HepG2 (cell line): Measurements from ENCODE around the gene HPCAL1. TPM values are rescaled to one million over a fixed set of nuclear protein-coding genes. Genes with fewer than 3 reads are reported as not detected.

ENCODE experiments used
- ATM ChIP-seq: fragments of 450-650 bp; IDR thresholded peaks from 2 replicates; pipeline ENCODE4 v1.7.1; 2017; ENCODE audit warnings: mild to moderate bottlenecking, borderline replicate concordance
- GFI1 ChIP-seq: sonication (generic); formaldehyde crosslinking; IDR thresholded peaks from 2 replicates; pipeline ENCODE4 v1.5.0; 2020; ENCODE audit warnings: missing genetic modification reagents, mild to moderate bottlenecking, borderline replicate concordance
- KLF13 ChIP-seq: sonication (generic); formaldehyde crosslinking; IDR thresholded peaks from 2 replicates; pipeline ENCODE4 v1.4.0; 2020; ENCODE audit warnings: mild to moderate bottlenecking, missing genetic modification reagents
- NFYB ChIP-seq: sonication (generic); formaldehyde crosslinking; IDR thresholded peaks from 2 replicates; pipeline ENCODE4 v1.4.0; 2020; ENCODE audit warnings: missing genetic modification reagents
- NKX3-1 ChIP-seq: sonication (generic); formaldehyde crosslinking; IDR thresholded peaks from 2 replicates; pipeline ENCODE4 v1.5.0; 2020; ENCODE audit warnings: missing genetic modification reagents
- ZBTB37 ChIP-seq: sonication (generic); formaldehyde crosslinking; IDR thresholded peaks from 2 replicates; pipeline ENCODE4 v1.4.0; 2020; ENCODE audit warnings: mild to moderate bottlenecking, missing genetic modification reagents
- ZBTB38 ChIP-seq: sonication (generic); formaldehyde crosslinking; IDR thresholded peaks from 2 replicates; pipeline ENCODE4 v1.5.1; 2020; ENCODE audit warnings: mild to moderate bottlenecking, missing genetic modification reagents
- ZFP36L1 ChIP-seq: sonication (generic); formaldehyde crosslinking; IDR thresholded peaks from 2 replicates; pipeline ENCODE4 v1.8.0; 2022; ENCODE audit warnings: mild to moderate bottlenecking, missing genetic modification reagents, moderate library complexity
- ZNF234 ChIP-seq: sonication (generic); formaldehyde crosslinking; conservative IDR thresholded peaks from 2 replicates; pipeline ENCODE4 v1.5.1; 2020; ENCODE audit warnings: mild to moderate bottlenecking, missing genetic modification reagents
- ZNF281 ChIP-seq: sonication (generic); formaldehyde crosslinking; IDR thresholded peaks from 2 replicates; pipeline ENCODE4 v1.4.0; 2020; ENCODE audit warnings: missing genetic modification reagents, borderline replicate concordance
- ZNF350 ChIP-seq: sonication (generic); formaldehyde crosslinking; IDR thresholded peaks from 2 replicates; pipeline ENCODE4 v1.4.0; 2020; ENCODE audit warnings: mild to moderate bottlenecking, low read depth, missing genetic modification reagents, borderline replicate concordance
- ZNF510 ChIP-seq: sonication (generic); formaldehyde crosslinking; IDR thresholded peaks from 2 replicates; pipeline ENCODE4 v1.4.0; 2020; ENCODE audit warnings: low read depth, mild to moderate bottlenecking, missing genetic modification reagents
- ZNF776 ChIP-seq: sonication (generic); formaldehyde crosslinking; IDR thresholded peaks from 2 replicates; pipeline ENCODE4 v1.4.0; 2020; ENCODE audit warnings: mild to moderate bottlenecking, missing genetic modification reagents
- polyA plus RNA-seq, 8 experiments: library from polyadenylated mRNA; depleted of rRNA in 3 of 8; stranded (reverse) in 7 of 8; unstranded in 1 of 8; fragments of >200 nt; fragmentation: Illumina TruSeq in 4 of 8; extraction: Trizol in 4 of 8; gene quantifications; 2 replicates each; pipeline versions ENCODE4 v1.2.1 to v1.2.3, GENCODE V29; 2011 to 2016; ENCODE audit warnings: low read depth in 4 of 8, missing spikeins in 1 of 8, mixed read lengths in 1 of 8; ENCODE audit not compliant: insufficient read depth in 1 of 8
- total RNA-seq, 5 experiments: library from RNA; depleted of rRNA; stranded (reverse); fragments of >200 nt; fragmentation: Illumina TruSeq; extraction: Trizol; gene quantifications; 2 replicates each; pipeline ENCODE4 v1.2.3, GENCODE V29; 2016; ENCODE audit warnings: low read depth in 1 of 5
- TF ChIP-seq, protein P1 (sequence below): sonication (generic); formaldehyde crosslinking; IDR thresholded peaks from 2 replicates; pipeline ENCODE4 v1.4.0; 2020; ENCODE audit warnings: missing genetic modification reagents, borderline replicate concordance
- TF ChIP-seq, protein P2 (sequence below): sonication (generic); formaldehyde crosslinking; IDR thresholded peaks from 2 replicates; pipeline ENCODE4 v1.5.0; 2020; ENCODE audit warnings: mild to moderate bottlenecking, missing genetic modification reagents
- TF ChIP-seq, protein P3 (sequence below): IDR thresholded peaks from 2 replicates; pipeline ENCODE4 v1.6.1; 2016; ENCODE audit warnings: missing compliant biosample characterization, missing genetic modification reagents, borderline replicate concordance

Gene HPCAL1
- total and polyA plus RNA-seq, 2 of the 13 experiments (the other 11 are each of a cell fraction or from before 2014, with no cell fraction given): 29.5 to 29.9 TPM

DNA sequence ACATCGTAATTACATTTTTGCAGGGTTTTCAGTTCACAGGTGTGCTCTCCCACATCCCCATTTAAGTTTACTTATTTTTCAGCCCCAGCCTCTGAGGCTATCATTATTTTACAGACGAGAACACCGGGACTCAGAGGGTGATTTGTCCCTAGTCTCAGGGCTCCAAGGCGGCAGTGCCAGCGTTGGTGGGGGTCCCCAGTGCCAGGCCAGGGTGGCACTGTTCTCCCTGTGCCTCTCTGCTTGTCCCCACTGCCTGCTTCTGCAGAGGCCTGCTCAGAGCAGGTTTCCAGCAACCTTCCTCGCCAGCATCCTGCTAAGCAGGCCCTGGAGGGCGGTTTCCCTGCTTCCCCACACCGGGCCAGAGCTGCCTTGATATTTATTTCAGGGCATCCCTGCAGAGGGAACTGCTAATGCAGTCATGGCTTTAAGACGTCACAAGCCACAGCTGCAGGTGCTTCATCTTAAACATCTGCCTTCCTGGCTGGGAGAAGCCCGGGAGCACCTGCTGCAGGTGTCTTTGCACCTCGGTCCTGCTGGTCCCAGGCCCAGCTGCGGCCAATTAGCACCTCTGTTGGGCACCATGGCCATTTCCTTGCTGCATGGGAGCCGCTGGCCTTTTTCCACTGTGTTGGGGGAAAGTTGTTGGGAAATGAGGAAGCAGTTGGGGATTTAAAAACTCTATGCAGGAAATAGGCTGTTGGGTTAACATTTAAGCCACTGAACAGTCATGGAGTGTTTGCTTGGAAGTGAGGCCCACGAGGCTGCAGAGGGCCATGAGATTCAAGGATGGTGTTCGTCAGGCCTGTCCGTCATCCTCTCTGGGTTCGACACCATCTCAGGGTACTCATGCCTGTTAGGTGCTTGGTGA is 22.8 kb downstream of the HPCAL1 start (continued):
- TF ChIP-seq, protein P1, sequence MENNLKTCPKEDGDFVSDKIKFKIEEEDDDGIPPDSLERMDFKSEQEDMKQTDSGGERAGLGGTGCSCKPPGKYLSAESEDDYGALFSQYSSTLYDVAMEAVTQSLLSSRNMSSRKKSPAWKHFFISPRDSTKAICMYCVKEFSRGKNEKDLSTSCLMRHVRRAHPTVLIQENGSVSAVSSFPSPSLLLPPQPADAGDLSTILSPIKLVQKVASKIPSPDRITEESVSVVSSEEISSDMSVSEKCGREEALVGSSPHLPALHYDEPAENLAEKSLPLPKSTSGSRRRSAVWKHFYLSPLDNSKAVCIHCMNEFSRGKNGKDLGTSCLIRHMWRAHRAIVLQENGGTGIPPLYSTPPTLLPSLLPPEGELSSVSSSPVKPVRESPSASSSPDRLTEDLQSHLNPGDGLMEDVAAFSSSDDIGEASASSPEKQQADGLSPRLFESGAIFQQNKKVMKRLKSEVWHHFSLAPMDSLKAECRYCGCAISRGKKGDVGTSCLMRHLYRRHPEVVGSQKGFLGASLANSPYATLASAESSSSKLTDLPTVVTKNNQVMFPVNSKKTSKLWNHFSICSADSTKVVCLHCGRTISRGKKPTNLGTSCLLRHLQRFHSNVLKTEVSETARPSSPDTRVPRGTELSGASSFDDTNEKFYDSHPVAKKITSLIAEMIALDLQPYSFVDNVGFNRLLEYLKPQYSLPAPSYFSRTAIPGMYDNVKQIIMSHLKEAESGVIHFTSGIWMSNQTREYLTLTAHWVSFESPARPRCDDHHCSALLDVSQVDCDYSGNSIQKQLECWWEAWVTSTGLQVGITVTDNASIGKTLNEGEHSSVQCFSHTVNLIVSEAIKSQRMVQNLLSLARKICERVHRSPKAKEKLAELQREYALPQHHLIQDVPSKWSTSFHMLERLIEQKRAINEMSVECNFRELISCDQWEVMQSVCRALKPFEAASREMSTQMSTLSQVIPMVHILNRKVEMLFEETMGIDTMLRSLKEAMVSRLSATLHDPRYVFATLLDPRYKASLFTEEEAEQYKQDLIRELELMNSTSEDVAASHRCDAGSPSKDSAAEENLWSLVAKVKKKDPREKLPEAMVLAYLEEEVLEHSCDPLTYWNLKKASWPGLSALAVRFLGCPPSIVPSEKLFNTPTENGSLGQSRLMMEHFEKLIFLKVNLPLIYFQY (CRISPR knock-in tag): peak; percentile 49; the same call in 1 of the 2 replicates
- TF ChIP-seq ZNF350 (CRISPR knock-in tag): no peak; the same call in 1 of the 2 replicates
- no peak for TF ChIP-seq ZNF281 (CRISPR knock-in tag)
- TF ChIP-seq ZNF510 (CRISPR knock-in tag): no peak
- no peak for TF ChIP-seq NKX3-1 (CRISPR knock-in tag)
- TF ChIP-seq, protein P2, sequence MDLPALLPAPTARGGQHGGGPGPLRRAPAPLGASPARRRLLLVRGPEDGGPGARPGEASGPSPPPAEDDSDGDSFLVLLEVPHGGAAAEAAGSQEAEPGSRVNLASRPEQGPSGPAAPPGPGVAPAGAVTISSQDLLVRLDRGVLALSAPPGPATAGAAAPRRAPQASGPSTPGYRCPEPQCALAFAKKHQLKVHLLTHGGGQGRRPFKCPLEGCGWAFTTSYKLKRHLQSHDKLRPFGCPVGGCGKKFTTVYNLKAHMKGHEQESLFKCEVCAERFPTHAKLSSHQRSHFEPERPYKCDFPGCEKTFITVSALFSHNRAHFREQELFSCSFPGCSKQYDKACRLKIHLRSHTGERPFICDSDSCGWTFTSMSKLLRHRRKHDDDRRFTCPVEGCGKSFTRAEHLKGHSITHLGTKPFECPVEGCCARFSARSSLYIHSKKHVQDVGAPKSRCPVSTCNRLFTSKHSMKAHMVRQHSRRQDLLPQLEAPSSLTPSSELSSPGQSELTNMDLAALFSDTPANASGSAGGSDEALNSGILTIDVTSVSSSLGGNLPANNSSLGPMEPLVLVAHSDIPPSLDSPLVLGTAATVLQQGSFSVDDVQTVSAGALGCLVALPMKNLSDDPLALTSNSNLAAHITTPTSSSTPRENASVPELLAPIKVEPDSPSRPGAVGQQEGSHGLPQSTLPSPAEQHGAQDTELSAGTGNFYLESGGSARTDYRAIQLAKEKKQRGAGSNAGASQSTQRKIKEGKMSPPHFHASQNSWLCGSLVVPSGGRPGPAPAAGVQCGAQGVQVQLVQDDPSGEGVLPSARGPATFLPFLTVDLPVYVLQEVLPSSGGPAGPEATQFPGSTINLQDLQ: peak; percentile 21; the same call in 1 of the 2 replicates
- TF ChIP-seq GFI1: no peak
- 0 out of 2 replicates have a peak, but pooled peaks have one; percentile 43 for TF ChIP-seq ZBTB38 (CRISPR knock-in tag)
- TF ChIP-seq ZBTB37 (CRISPR knock-in tag): no peak
- TF ChIP-seq, protein P3, sequence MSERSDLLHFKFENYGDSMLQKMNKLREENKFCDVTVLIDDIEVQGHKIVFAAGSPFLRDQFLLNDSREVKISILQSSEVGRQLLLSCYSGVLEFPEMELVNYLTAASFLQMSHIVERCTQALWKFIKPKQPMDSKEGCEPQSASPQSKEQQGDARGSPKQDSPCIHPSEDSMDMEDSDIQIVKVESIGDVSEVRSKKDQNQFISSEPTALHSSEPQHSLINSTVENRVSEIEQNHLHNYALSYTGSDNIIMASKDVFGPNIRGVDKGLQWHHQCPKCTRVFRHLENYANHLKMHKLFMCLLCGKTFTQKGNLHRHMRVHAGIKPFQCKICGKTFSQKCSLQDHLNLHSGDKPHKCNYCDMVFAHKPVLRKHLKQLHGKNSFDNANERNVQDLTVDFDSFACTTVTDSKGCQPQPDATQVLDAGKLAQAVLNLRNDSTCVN (CRISPR knock-in tag): peak; percentile 34; the same call in 1 of the 2 replicates
- TF ChIP-seq NFYB (CRISPR knock-in tag): no peak
- no peak for TF ChIP-seq ATM
- TF ChIP-seq ZNF776 (CRISPR knock-in tag): no peak
- TF ChIP-seq ZFP36L1 (CRISPR knock-in tag): no peak
- TF ChIP-seq KLF13: no peak
- no peak for TF ChIP-seq ZNF234 (CRISPR knock-in tag)
